ENCODE measurements around the gene ARHGDIA.

ARHGDIA gene

DNA sequence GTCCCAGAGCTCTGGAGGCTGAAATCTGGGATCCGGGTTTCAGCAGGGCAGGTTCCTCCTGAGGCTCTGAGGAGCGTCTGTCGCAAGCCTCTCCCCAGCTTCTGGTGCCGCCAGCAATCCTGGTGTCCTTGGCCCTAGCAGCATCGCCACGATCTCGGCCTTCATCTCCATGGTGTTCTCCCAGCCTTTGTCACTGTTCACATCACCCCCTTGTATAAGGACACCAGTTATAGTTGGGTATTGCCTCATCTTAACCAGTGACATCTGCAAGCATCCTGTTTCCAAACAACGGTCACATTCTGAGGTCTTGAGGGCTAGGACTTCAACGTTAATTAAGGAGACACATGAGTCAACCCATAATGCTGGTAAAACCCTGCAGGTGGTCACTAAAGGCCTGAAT, 33.5 kb downstream of the ARHGDIA start:
- Mint-ChIP-seq H3K4me3 (no peak overlapping the region), H3K27ac (no peak overlapping the region), H3K9me3 (no peaks in the 10 kb centered on the region), H3K27me3 (no peaks in the 10 kb centered on the region), H3K4me1 (peaks cover 13% of the 10 kb centered on the region), H3K36me3 (peaks cover 3% of the 10 kb centered on the region)
- ATAC-seq, result no peak

DNA sequence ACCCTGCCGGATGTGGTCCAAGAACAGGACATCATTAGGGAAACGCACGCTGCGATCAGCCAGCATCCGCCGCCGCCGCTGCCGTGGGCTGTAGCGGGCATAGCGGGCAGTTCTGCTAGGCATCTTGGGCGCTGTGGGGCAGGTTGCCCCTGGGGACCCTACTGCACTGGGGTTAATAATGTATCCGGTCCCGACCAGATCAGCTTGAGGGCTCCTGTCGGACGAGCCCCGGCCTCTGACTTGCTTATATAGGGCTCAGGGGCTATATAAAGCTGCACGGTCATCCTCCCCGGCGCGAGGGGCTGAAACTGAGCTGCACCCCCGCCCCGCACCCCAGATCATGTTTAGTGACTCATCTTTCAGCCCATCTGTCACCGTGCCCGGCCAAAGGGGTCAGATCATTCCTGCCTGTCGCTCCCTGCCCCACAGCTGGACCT, 36.3 kb downstream of the ARHGDIA start, which contains the start of gene PPP1R27:
TSS of gene PPP1R27 (minus strand) at position 220 of the 437 bp plus-strand sequence. CDS start at position 123, 97 bp downstream.
- H3K36me3 Mint-ChIP-seq, result no peaks in the 10 kb centered on the region
- no peak for ATAC-seq
- peak within 1 kb of the TSS; percentile 81 for H3K4me3 Mint-ChIP-seq
- H3K27me3 Mint-ChIP-seq, result no peaks in the 10 kb centered on the region
- H3K9me3 Mint-ChIP-seq, result no peaks in the 10 kb centered on the region
- H3K4me1 Mint-ChIP-seq, result peaks cover 34% of the 10 kb centered on the region
- H3K27ac Mint-ChIP-seq, result peak within 1 kb of the TSS; percentile 84

DNA sequence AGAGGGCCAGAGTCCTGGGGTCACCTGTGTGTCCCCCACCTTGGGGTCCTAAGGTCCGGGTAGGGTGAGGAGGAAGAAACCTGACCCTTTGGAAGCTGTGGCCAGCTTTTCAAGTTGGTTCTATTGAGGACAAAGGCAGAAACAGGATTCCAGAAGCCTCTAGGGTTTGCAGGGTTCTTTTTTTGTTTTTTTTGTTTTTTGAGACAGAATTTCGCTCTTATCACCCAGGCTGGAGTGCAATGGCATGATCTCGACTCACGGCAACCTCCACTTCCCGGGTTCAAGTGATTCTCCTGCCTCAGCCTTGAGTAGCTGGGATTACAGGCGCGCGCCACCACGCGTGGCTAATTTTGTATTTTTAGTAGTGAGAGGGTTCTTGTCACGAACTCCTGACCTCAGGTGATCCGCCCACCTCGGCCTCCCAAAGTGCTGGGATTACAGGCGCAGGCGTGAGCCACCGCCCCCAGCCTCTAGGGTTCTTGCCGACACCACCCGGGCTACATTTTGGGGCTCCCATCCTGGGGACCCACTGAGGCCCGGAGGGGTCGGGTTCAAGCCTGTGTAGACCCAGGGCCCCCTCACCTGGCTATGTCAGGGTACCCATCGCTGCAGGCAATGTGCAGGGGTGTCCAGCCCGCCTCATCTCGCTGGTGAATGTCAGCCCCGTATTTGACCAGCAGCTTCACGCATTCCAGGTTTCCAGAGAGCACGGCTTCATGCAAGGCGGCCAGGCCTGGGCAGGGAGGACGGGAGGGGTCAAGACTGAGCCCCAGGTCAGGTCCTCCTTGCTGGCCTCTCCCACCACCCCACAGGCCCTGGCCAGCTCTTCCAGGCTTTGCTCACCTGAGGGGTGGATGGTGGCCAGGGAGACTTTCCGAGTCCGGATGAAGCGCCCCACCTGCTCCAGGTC, 37.0 kb downstream of the ARHGDIA start:
- Mint-ChIP-seq H3K9me3 (no peaks in the 10 kb centered on the region), H3K4me1 (peaks cover 38% of the 10 kb centered on the region), H3K27me3 (no peaks in the 10 kb centered on the region), H3K36me3 (no peaks in the 10 kb centered on the region), H3K4me3 (peak overlapping the region; percentile 81), H3K27ac (peak overlapping the region; percentile 84)
- ATAC-seq, result no peak

DNA sequence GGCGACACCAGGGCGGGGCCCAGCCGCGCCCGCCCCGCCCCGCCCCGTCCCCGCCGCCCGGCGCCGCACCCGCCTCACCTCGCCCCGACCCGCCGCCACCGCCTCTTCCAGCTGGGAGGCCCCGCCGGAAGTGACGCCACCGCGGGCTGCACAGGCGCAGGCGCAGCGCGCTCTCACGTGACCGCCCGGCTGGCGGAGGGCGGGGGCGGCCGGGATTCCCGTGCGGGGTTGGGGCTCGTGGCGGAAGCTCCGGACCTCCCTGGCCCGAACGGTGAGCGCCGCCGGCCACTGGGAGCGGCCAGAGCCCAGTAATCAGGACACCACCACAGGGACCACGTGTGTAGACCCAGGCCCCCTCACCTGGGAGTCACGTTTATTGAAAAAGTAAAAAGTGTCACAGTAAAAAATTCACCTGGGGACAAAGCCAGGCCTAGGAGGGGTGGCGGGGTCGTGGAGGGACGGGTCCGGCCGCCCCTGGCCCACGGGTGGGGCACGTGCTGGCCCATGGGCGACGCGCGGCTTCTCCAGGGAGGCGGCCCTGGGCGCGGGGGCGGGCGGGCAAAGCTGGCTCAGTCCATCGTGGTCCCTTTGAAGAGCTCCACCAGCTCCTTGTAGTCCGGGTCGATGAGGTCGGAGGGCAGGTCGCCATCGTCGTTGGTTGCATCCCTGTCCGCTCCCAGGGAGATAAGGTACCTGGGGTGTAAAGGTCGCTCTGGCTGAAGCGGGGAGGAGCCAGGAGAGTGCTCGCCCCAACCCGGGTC, 37.8 kb downstream of the ARHGDIA start, which contains the start of gene MCRIP1:
TSS of gene MCRIP1 (minus strand) at position 132 of the 761 bp plus-strand sequence. CDS start 8,785 bp downstream, outside the sequence.
- peak within 1 kb of the TSS; percentile 84 for H3K27ac Mint-ChIP-seq
- H3K4me1 Mint-ChIP-seq, result peaks cover 43% of the 10 kb centered on the region
- H3K9me3 Mint-ChIP-seq, result no peaks in the 10 kb centered on the region
- H3K27me3 Mint-ChIP-seq, result no peaks in the 10 kb centered on the region
- no peaks in the 10 kb centered on the region for H3K36me3 Mint-ChIP-seq
- peak within 1 kb of the TSS; percentile 82 for H3K4me3 Mint-ChIP-seq
- peak; percentile 92 for ATAC-seq

DNA sequence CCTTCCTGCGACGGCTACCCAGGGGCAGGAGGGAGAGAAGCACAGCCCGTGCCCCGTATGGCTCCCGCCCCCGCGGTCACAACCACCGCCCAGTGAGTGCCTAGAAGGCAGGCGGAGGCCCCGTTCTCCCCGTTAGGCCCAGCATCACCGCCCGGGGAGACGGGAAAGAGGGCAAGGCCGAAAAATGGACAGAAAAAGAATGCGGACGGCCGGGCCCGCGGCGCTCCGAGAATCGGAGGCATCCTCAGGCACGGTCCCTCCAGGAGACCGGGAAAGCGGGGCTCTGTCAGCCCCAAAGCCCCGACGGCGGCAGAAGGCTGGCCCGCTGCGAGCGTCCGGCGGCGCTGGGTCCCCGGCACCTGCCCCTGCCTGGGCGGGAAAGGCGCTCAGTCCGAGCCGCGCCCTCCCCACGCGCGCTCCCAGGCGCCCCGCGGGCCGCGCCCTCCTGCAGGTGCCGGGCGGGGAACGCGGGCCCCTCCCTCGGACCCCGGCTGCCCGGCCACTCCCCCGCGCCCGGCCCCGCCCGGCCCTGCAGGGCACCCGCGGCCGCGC, 38.5 kb downstream of the ARHGDIA start:
- Mint-ChIP-seq H3K27ac (peak overlapping the region; percentile 84), H3K36me3 (no peaks in the 10 kb centered on the region), H3K9me3 (no peaks in the 10 kb centered on the region), H3K27me3 (no peaks in the 10 kb centered on the region), H3K4me1 (peaks cover 45% of the 10 kb centered on the region), H3K4me3 (peak overlapping the region; percentile 82)
- ATAC-seq, result peak; percentile 59

DNA sequence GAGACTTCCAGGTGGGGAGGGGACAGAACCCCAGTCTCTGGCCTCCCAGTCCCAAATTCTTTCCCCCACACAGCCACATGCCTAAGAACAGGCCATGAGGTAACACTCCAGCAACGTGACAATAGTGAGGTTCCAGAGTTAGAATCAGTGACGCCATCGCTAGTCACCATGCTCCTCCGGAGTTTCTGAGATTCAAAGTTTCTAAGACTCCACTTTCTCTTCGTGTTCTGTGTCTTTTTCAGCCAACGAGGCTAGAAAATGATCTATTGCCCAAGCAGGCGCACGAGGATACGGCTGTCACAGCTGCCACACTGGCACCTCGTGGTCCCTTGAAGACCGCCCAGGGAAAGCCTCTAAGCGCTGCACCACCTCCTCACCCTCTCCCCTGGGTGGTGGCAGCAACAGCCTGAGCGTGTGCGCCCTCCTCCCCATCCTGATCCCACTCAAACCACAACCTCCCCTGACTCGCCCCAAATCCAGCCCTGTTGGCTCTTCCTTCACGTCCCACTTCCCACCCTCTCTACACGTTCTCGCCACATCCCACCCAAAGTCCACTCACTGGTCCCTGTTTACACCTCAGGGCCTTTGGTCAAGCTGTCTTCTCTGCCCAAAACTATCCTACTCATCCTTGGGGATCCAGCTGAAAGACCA, 39.1 kb downstream of the ARHGDIA start:
- Mint-ChIP-seq H3K4me1 (peaks cover 45% of the 10 kb centered on the region), H3K4me3 (peak overlapping the region; percentile 82), H3K36me3 (no peaks in the 10 kb centered on the region), H3K27ac (peak overlapping the region; percentile 84), H3K9me3 (no peaks in the 10 kb centered on the region), H3K27me3 (no peaks in the 10 kb centered on the region)
- ATAC-seq, result peak; percentile 52

DNA sequence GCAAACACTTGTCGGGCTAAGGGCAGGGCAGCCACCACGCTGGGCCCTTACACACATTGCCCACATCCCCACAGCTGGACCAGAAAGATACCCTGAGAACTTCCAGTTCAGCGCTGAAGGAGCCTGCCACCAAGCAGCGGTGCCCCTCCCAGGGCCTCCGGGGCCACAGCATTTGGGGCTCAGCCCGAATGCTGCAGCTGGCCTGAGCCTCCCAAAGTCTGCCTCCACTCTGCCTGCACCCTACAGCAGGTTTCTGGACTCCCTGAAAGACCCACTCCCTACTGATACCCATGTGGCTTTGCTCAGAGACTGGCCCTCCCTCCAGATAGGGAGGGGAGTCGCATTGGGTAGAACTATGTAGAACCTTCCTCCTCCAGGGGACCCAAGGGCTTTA, 39.6 kb downstream of the ARHGDIA start:
- ATAC-seq, result no peak
- H3K9me3 Mint-ChIP-seq, result no peaks in the 10 kb centered on the region
- no peaks in the 10 kb centered on the region for H3K27me3 Mint-ChIP-seq
- peaks cover 45% of the 10 kb centered on the region for H3K4me1 Mint-ChIP-seq
- H3K36me3 Mint-ChIP-seq, result no peaks in the 10 kb centered on the region
- peak overlapping the region; percentile 84 for H3K27ac Mint-ChIP-seq
- peak overlapping the region; percentile 82 for H3K4me3 Mint-ChIP-seq

DNA sequence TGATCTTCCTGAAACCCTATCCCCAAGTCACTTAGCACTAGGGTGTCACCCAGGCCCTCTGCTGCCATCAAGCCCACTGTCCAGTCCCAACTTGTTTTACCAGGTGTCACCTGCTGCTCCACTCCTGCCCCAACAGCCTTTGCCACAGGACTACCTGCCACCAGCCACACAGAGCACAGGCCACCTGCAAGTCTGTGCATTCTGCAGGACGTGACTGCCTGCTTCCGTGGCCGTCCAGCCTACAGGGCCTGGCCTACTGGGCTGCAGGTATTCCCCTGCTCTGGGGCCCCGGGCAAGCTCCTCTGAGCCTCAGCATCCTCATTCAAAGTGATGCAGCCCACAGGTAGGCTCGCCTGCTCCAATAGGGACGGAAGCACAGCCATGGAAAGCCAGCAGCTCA, 41.3 kb downstream of the ARHGDIA start:
- H3K27ac Mint-ChIP-seq, result no peak overlapping the region
- no peaks in the 10 kb centered on the region for H3K27me3 Mint-ChIP-seq
- H3K4me1 Mint-ChIP-seq, result peaks cover 46% of the 10 kb centered on the region
- no peak overlapping the region for H3K4me3 Mint-ChIP-seq
- H3K36me3 Mint-ChIP-seq, result peaks cover 7% of the 10 kb centered on the region
- ATAC-seq, result no peak
- H3K9me3 Mint-ChIP-seq, result no peaks in the 10 kb centered on the region

DNA sequence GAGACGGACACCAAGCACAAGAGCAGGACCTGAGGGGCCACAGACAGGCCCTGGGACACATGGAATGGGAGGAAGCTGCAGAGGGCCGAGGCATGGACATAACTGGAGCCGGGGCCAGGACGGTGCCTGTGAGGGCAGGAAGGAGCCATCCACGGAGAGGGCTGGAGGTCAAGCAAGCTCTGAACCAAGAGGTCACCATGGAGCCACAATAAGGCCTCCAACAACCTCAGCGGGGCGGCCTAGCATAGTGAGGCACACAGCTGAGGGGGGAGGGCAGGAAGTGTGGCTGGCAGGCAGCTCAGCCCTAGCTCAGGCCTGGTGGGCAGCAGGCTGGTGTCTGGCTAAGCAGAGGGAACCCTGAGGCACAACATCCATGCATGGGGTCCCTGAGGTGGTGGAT, 42.5 kb downstream of the ARHGDIA start:
- H3K27me3 Mint-ChIP-seq, result no peaks in the 10 kb centered on the region
- no peaks in the 10 kb centered on the region for H3K9me3 Mint-ChIP-seq
- ATAC-seq, result no peak
- H3K4me1 Mint-ChIP-seq, result peaks cover 44% of the 10 kb centered on the region
- H3K4me3 Mint-ChIP-seq, result no peak overlapping the region
- H3K36me3 Mint-ChIP-seq, result peaks cover 11% of the 10 kb centered on the region
- no peak overlapping the region for H3K27ac Mint-ChIP-seq

DNA sequence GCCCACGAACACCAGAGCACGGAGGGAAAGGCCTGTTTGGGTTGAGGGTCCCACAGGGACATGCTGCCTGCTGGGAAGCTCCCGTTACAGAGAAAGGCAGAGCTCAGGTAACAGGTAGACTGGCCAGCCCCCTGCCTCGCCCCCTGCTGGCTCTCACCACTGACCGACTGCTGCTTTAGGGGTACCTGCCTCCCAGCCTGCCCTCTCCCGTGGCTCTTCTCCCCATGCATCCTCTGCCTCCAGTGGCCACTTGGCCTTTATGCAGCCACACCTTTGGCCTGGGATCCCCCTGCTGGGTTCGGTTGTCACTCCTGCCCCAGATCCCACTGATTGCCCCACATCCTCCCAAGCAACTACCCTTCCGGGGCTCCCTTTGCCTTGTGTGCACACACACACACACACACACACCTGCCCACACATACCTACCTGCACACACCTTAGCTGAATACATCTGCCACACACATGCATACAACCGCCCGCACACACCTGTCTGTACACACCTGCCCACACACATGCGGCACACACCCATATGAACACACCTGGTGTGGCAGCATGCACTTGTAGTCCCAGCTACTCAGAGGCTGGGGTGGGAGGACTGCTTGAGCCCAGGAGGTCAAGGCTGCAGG, 45.2 kb downstream of the ARHGDIA start:
- no peak for ATAC-seq
- no peaks in the 10 kb centered on the region for H3K9me3 Mint-ChIP-seq

DNA sequence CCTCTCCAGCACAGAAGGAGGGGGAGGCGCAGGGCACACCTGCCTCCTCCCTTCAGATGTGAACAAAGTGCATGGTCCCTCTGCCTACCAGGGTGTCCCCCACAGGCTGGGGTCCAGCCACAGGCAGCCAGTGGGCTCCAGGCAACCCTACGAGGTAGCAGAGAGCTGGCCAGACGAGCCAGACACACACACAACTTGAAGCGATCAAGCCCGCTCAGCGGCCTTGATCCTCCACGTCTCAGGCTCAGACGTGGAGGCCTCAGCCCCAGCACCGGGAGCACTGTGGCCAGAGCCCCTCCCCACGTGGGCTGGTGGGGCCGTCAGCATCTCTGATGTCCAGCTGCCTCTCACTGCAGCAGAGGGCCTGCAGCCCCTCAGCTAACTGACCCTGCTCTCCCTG, 46.5 kb downstream of the ARHGDIA start:
- no peak for ATAC-seq
- Mint-ChIP-seq H3K27ac (no peak overlapping the region), H3K27me3 (no peaks in the 10 kb centered on the region), H3K36me3 (peaks cover 15% of the 10 kb centered on the region), H3K4me1 (peaks cover 17% of the 10 kb centered on the region), H3K9me3 (no peaks in the 10 kb centered on the region), H3K4me3 (no peak overlapping the region)

More for the DNA sequence above, 45.2 kb downstream of the ARHGDIA start:
- Mint-ChIP-seq H3K4me1 (peaks cover 27% of the 10 kb centered on the region), H3K36me3 (peaks cover 15% of the 10 kb centered on the region), H3K27ac (no peak overlapping the region), H3K27me3 (no peaks in the 10 kb centered on the region), H3K4me3 (no peak overlapping the region)

DNA sequence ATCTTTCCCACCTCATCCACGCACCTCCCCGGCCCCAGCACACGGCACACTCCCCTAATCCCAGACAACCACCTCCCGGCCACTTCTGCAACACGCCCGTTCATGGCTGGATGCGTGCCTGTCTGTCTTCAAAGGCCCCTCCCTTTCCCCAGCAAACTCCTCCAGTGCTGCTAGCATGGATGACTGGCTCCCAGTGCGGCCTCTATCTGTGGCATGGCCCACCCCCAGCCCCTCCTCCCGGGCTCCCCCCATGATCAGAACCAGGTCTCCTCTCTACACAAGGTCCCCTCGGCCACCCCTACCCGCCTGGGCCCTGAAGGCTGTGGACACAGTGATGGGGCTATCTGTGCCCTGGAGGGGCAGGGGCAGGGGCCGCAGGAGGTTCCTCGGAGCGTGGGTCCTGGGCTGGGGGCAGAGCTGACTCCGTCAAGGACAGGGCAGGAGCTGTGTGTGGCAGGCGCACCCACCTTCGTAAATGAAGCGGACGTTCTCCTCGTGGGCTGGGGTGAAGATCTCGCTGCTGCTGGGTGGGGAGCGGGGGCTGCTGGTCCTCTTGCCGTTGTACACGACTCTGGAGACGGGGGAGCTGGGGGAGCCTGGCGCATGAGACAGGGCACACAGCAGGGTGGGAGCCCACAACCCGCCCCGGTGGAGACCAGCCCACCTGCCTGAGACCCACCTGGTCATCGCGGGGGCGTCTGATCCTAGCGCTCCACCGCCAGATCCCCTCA, 47.2 kb downstream of the ARHGDIA start:
- no peak for ATAC-seq
- H3K4me1 Mint-ChIP-seq, result peaks cover 16% of the 10 kb centered on the region

DNA sequence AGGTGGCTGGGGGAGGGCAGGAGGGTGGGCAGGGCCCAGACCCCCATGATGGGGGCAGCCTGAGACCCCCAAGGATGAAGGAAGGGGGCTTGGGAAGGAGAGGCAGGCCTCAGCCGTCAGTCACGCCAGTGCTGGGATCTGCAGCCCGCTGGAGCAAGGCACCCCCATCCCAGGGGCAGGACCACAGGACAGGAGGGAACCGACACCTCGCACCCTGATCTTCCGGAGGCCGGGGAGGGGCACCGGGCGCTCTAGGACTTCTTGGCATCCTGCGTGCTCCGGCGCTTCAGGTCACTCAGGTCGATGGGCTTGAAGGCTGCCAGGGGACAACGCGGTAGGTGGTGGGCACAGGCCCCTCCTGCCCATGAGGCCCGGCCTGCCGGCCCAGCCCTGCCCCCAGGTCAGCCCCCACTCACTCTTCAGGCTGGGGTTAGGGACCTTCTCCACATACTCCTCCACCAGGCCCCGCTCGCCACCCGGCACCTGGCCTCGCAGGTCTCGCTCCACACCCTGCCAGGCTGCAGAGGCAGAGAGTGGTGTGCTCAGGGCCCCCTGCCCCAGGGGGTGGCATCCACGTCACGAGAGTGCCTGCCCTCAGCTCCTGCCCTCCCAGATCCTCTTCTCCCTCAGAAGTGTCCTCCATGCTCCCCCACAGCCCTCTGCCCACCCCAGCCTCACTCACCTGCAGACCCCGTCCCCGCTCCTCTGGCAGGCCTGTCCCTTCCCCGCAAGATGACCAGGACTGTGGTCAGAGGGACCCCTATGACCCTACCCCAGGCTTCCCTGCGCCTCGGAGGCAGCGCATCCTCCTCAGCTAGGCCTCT, 47.9 kb downstream of the ARHGDIA start:
- Mint-ChIP-seq H3K9me3 (no peaks in the 10 kb centered on the region), H3K27ac (no peak overlapping the region), H3K4me1 (peaks cover 9% of the 10 kb centered on the region), H3K36me3 (peaks cover 15% of the 10 kb centered on the region), H3K27me3 (peaks cover under 1% of the 10 kb centered on the region), H3K4me3 (no peak overlapping the region)
- no peak for ATAC-seq

More for the DNA sequence above, 47.2 kb downstream of the ARHGDIA start:
- no peak overlapping the region for H3K27ac Mint-ChIP-seq
- no peaks in the 10 kb centered on the region for H3K27me3 Mint-ChIP-seq
- H3K36me3 Mint-ChIP-seq, result peaks cover 15% of the 10 kb centered on the region
- no peaks in the 10 kb centered on the region for H3K9me3 Mint-ChIP-seq
- no peak overlapping the region for H3K4me3 Mint-ChIP-seq

Data from stimulated activated memory B cell treated with anti-CD40 and anti-IgM and Interleukin-4, amounts not matched to agents 10 μg/mL and 1 μg/mL and 100 μg/mL, for 72 hours (primary cell).